Activated CD8-positive, alpha-beta T cell treated with anti-CD3 and anti-CD28 coated beads, Interleukin-2, amount 10 ng/mL, durations not matched to agents 7 days and 5 days (primary cell): ENCODE measurements around the gene MUC7. TPM values are rescaled to one million over a fixed set of nuclear protein-coding genes. Genes with fewer than 3 reads are reported as not detected.

Experiments used
- total RNA-seq, 2 experiments: library from RNA; stranded (reverse); gene quantifications; one replicate each; pipeline ENCODE4 v1.2.3, GENCODE V29; 2021

The MUC7 gene
- total RNA-seq, 2 experiments from 2014 or later, result not detected

Other genes with a start within 250 kb of the MUC7 start
- not detected for gene FDCSP, start 246.1 kb upstream of the MUC7 start, total RNA-seq
- gene CSN3, start 229.6 kb upstream of the MUC7 start, total RNA-seq, result not detected
- gene CABS1, start 137.2 kb upstream of the MUC7 start, total RNA-seq, result not detected
- not detected for gene SMR3A, start 111.4 kb upstream of the MUC7 start, total RNA-seq
- not detected for gene SMR3B, start 89.1 kb upstream of the MUC7 start, total RNA-seq
- not detected for gene OPRPN, start 74.3 kb upstream of the MUC7 start, total RNA-seq
- not detected for gene AMTN, start 46.4 kb downstream of the MUC7 start, total RNA-seq
- gene AMBN, start 120.1 kb downstream of the MUC7 start, total RNA-seq, result not detected
- not detected for gene ENAM, start 156.5 kb downstream of the MUC7 start, total RNA-seq
- gene JCHAIN, start 194.3 kb downstream of the MUC7 start, total RNA-seq, result not detected
- 10 to 100 TPM; 38.7 to 39.2 TPM for gene UTP3, start 216.3 kb downstream of the MUC7 start, total RNA-seq
- gene RUFY3, start 249.8 kb downstream of the MUC7 start, total RNA-seq, result 10 to 100 TPM; 35.1 to 43.2 TPM